PC-9 (cell line): ENCODE measurements around the gene CABP7. TPM values are rescaled to one million over a fixed set of nuclear protein-coding genes. Genes with fewer than 3 reads are reported as not detected.

ENCODE experiments used
- BruUV-seq: library from RNA; stranded (reverse); fragments of 400-500 nt; replicated peaks from 2 replicates; lab custom pipeline; 2021; lab: Mats Ljungman, UMichigan
- CTCF ChIA-PET: fragments of 300-600 bp; sonication (Branson Sonifier 250); formaldehyde crosslinking; loops from one replicate; lab custom pipeline; 2022; ENCODE audit warnings: antibody characterized with exemption; lab: Charles Lee
- POLR2A ChIA-PET: fragments of 300-600 bp; sonication (Branson Sonifier 250); formaldehyde crosslinking; loops from one replicate; lab custom pipeline; 2022; ENCODE audit warnings: antibody characterized with exemption; ENCODE audit not compliant: unreplicated experiment; lab: Charles Lee
- DNase-seq, 2 experiments: peaks; one replicate each; pipeline versions ENCODE4 v3.0.0 to v3.0.0-alpha.2; 2015 to 2022; ENCODE audit warnings: mixed read lengths in 1 of 2
- H2AFZ ChIP-seq: fragments of 200-600 bp; sonication (generic); 2 replicates; pipeline ENCODE4 v1.8.1; 2017; ENCODE audit warnings: antibody characterized with exemption
- H3F3A ChIP-seq: fragments of 200-600 bp; sonication (generic); 2 replicates; pipeline ENCODE4 v1.8.1; 2017; ENCODE audit warnings: antibody characterized with exemption, mild to moderate bottlenecking, low read depth; ENCODE audit not compliant: insufficient read depth
- H3K27ac ChIP-seq: fragments of 200-600 bp; sonication (generic); 2 replicates; pipeline ENCODE4 v1.6.1; 2016; ENCODE audit warnings: mixed run types
- H3K27me3 ChIP-seq: fragments of 200-600 bp; sonication (generic); 2 replicates; pipeline ENCODE4 v1.6.1; 2016; ENCODE audit warnings: low read depth, mixed run types; ENCODE audit not compliant: insufficient read depth
- H3K36me3 ChIP-seq: fragments of 200-600 bp; sonication (generic); 2 replicates; pipeline ENCODE4 v1.6.1; 2016; ENCODE audit warnings: low read depth, mixed run types
- H3K4me1 ChIP-seq: fragments of 200-600 bp; sonication (generic); replicated peaks from 2 replicates; pipeline ENCODE4 v1.6.1; 2016; ENCODE audit warnings: mixed run types; ENCODE audit not compliant: insufficient read depth
- H3K4me2 ChIP-seq: fragments of 200-600 bp; sonication (generic); 2 replicates; pipeline ENCODE4 v1.6.1; 2017; ENCODE audit warnings: mixed run types
- H3K4me3 ChIP-seq: fragments of 200-600 bp; sonication (generic); 2 replicates; pipeline ENCODE4 v1.6.1; 2016; ENCODE audit warnings: mixed run types
- H3K79me2 ChIP-seq: fragments of 200-600 bp; sonication (generic); 2 replicates; pipeline ENCODE4 v1.6.1; 2017; ENCODE audit warnings: low read depth, mixed run types
- H3K9me2 ChIP-seq: fragments of 200-600 bp; sonication (generic); 2 replicates; pipeline ENCODE4 v1.8.1; 2017; ENCODE audit warnings: mild to moderate bottlenecking; ENCODE audit not compliant: insufficient read depth
- H3K9me3 ChIP-seq: fragments of 200-600 bp; sonication (generic); 2 replicates; pipeline ENCODE4 v1.8.1; 2016; ENCODE audit warnings: low read depth; ENCODE audit not compliant: insufficient read depth
- H4K20me1 ChIP-seq: fragments of 200-600 bp; sonication (generic); 2 replicates; pipeline ENCODE4 v1.8.1; 2017; ENCODE audit not compliant: insufficient read depth
- CTCF ChIP-seq: fragments of 200-600 bp; sonication (generic); conservative IDR thresholded peaks from 2 replicates; pipeline ENCODE4 v1.6.1; 2017; ENCODE audit warnings: mixed run types, antibody characterized with exemption, mild to moderate bottlenecking, moderate library complexity
- EZH2 ChIP-seq: fragments of 200-600 bp; sonication (generic); IDR thresholded peaks from 2 replicates; pipeline ENCODE4 v1.8.0; 2017; ENCODE audit warnings: antibody characterized with exemption, low read depth
- intact Hi-C: fragments of 100-400 bp; cut with micrococcal nuclease; formaldehyde crosslinking; loops from one replicate; pipeline ENCODE4 v1.10.0; 2022; ENCODE audit not compliant: unreplicated experiment
- total RNA-seq: library from RNA; stranded (reverse); gene quantifications from 2 replicates; pipeline ENCODE4 v1.2.3, GENCODE V29; 2021

Gene CABP7
- total RNA-seq, 1 experiment from 2014 or later = 0.11 TPM

GRCh38 chr22:29729161-29729560, 9.4 kb downstream of the CABP7 start:
- Histone ChIP-seq H2AFZ (no peak overlapping the region), H3K4me3 (no peak overlapping the region), H4K20me1 (no peaks in the 10 kb centered on the region), H3K4me1 (no peaks in the 10 kb centered on the region), H3K9me2 (no peaks in the 10 kb centered on the region), H3K4me2 (no peak overlapping the region), H3K79me2 (no peaks in the 10 kb centered on the region), H3K36me3 (no peaks in the 10 kb centered on the region), H3F3A (no peaks in the 10 kb centered on the region), H3K27me3 (no peaks in the 10 kb centered on the region), H3K9me3 (no peaks in the 10 kb centered on the region), H3K27ac (no peak overlapping the region)
- BruUV-seq = no TSS peak
- ChIA-PET CTCF (no interaction called here), POLR2A (no interaction called here)
- intact Hi-C loops = no loop called here
- no peak for DNase-seq
- no peak for TF ChIP-seq CTCF

GRCh38 chr22:29731058-29731850, 11.5 kb downstream of the CABP7 start:
- Histone ChIP-seq H3K9me3 (no peaks in the 10 kb centered on the region), H3K36me3 (no peaks in the 10 kb centered on the region), H3K4me2 (no peak overlapping the region), H3K27me3 (no peaks in the 10 kb centered on the region), H3K4me1 (no peaks in the 10 kb centered on the region), H3K9me2 (no peaks in the 10 kb centered on the region), H4K20me1 (no peaks in the 10 kb centered on the region), H3K79me2 (no peaks in the 10 kb centered on the region), H3F3A (no peaks in the 10 kb centered on the region), H2AFZ (no peak overlapping the region), H3K4me3 (no peak overlapping the region), H3K27ac (no peak overlapping the region)
- ChIA-PET CTCF (no interaction called here), POLR2A (no interaction called here)
- intact Hi-C loops = no loop called here
- BruUV-seq = no TSS peak
- DNase-seq = no peak
- no peak for TF ChIP-seq EZH2
- TF ChIP-seq CTCF = no peak

DNA sequence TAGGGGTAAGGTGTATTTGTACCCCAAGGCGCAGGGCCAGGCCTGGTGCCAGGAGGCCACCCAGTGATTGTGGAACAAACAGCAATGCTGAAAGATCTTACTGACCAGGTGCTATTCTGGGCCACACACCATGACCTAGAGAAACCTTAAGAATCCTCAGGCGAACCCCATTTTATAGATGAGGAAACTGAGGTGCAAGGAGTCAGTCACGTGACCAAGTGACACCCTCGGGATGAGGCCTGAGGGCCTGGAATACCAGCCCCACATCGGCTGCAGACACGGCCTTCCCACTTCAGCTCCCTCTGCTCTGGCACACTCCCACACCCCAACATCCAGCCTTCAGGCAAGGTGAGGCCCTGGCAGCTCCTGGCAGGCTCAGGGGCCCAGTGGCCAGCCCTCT, 13.1 kb downstream of the CABP7 start:
- DNase-seq = no peak
- Histone ChIP-seq H3K36me3 (no peaks in the 10 kb centered on the region), H3K4me3 (no peak overlapping the region), H3K27ac (no peak overlapping the region), H4K20me1 (no peaks in the 10 kb centered on the region), H3K4me1 (no peaks in the 10 kb centered on the region), H3K4me2 (no peak overlapping the region), H3K9me3 (no peaks in the 10 kb centered on the region), H2AFZ (no peak overlapping the region), H3K9me2 (no peaks in the 10 kb centered on the region), H3K27me3 (no peaks in the 10 kb centered on the region), H3K79me2 (no peaks in the 10 kb centered on the region), H3F3A (no peaks in the 10 kb centered on the region)
- no peak for TF ChIP-seq EZH2
- no peak for TF ChIP-seq CTCF
- ChIA-PET POLR2A (no interaction called here), CTCF (no interaction called here)
- intact Hi-C loops = no loop called here
- no TSS peak for BruUV-seq
